Hepatocyte (in vitro differentiated cells): ENCODE results near the gene KIAA0513. TPM values are rescaled to one million over a fixed set of nuclear protein-coding genes. Genes with fewer than 3 reads are reported as not detected.

Experiments
- DNase-seq: peaks from one replicate; pipeline ENCODE4 v3.0.0-alpha.2; 2016; ENCODE audit warnings: low spot score
- H2AFZ ChIP-seq: fragments of 200-600 bp; sonication (generic); 2 replicates; pipeline ENCODE4 v1.6.0; 2016; ENCODE audit warnings: antibody characterized with exemption, mild to moderate bottlenecking
- H3K27ac ChIP-seq: fragments of 200-600 bp; sonication (generic); 2 replicates; pipeline ENCODE4 v1.5.1; 2016; ENCODE audit warnings: mild to moderate bottlenecking
- H3K27me3 ChIP-seq: fragments of 200-600 bp; sonication (generic); 2 replicates; pipeline ENCODE4 v1.6.1; 2016
- H3K36me3 ChIP-seq: fragments of 200-600 bp; sonication (generic); replicated peaks from 2 replicates; pipeline ENCODE4 v1.5.1; 2016; ENCODE audit warnings: low read depth; ENCODE audit not compliant: insufficient read depth
- H3K4me1 ChIP-seq: fragments of 200-600 bp; sonication (generic); 2 replicates; pipeline ENCODE4 v1.5.1; 2016; ENCODE audit warnings: mild to moderate bottlenecking, moderate library complexity; ENCODE audit not compliant: insufficient read depth
- H3K4me2 ChIP-seq: fragments of 200-600 bp; sonication (generic); 2 replicates; pipeline ENCODE4 v1.6.0; 2016
- H3K4me3 ChIP-seq: fragments of 200-600 bp; sonication (generic); 2 replicates; pipeline ENCODE4 v1.5.1; 2016; ENCODE audit warnings: mild to moderate bottlenecking
- H3K79me2 ChIP-seq: fragments of 200-600 bp; sonication (generic); 2 replicates; pipeline ENCODE4 v1.6.0; 2017; ENCODE audit warnings: mild to moderate bottlenecking
- H3K9me2 ChIP-seq: fragments of 200-600 bp; sonication (generic); replicated peaks from 2 replicates; pipeline ENCODE4 v1.6.0; 2017; ENCODE audit warnings: mild to moderate bottlenecking; ENCODE audit not compliant: insufficient read depth
- H3K9me3 ChIP-seq: fragments of 200-600 bp; sonication (generic); 2 replicates; pipeline ENCODE4 v1.5.1; 2016; ENCODE audit warnings: low read depth, mild to moderate bottlenecking
- H4K20me1 ChIP-seq: fragments of 200-600 bp; sonication (generic); 2 replicates; pipeline ENCODE4 v1.6.0; 2016; ENCODE audit warnings: mild to moderate bottlenecking; ENCODE audit not compliant: insufficient read depth, poor library complexity, severe bottlenecking
- EZH2 ChIP-seq: fragments of 200-600 bp; sonication (generic); IDR thresholded peaks from 2 replicates; pipeline ENCODE4 v1.6.1; 2016; ENCODE audit warnings: antibody characterized with exemption, mild to moderate bottlenecking, borderline replicate concordance
- EZH2phosphoT487 ChIP-seq: fragments of 200-600 bp; sonication (generic); IDR thresholded peaks from one replicate; pipeline ENCODE4 v1.6.1; 2018; ENCODE audit warnings: antibody characterized with exemption, mild to moderate bottlenecking, low read depth, moderate library complexity; ENCODE audit not compliant: unreplicated experiment, severe bottlenecking
- WGBS: methylation state at CpG from one replicate; pipeline ENCODE4 v1.1.6; 2016; ENCODE audit warnings: low lambda C conversion rate; ENCODE audit errors: missing lambda C conversion rate; 5-methylcytosine and 5-hydroxymethylcytosine counted together
- polyA plus RNA-seq: library from polyadenylated mRNA; unstranded; fragments of >200 nt; fragmentation: Nextera tagmentation; extraction: Ambion mirVana; gene quantifications from 2 replicates; pipeline ENCODE4 v1.2.1, GENCODE V29; 2016
- total RNA-seq: library from RNA; depleted of rRNA; stranded (reverse); fragments of >200 nt; gene quantifications from 2 replicates; pipeline ENCODE4 v1.2.3, GENCODE V29; 2014
- TF ChIP-seq, protein P1 (sequence below): fragments of 200-600 bp; sonication (generic); IDR thresholded peaks from 2 replicates; pipeline ENCODE4 v1.5.1; 2016; ENCODE audit warnings: antibody characterized with exemption, mild to moderate bottlenecking; ENCODE audit not compliant: poor library complexity

KIAA0513 gene
- total and polyA plus RNA-seq, 2 experiments from 2014 or later, result 10.1 to 14.9 TPM

GRCh38 chr16:85007496-85008214, 19.9 kb upstream of the KIAA0513 start:
- TF ChIP-seq EZH2phosphoT487 (no peak), EZH2 (no peak)
- TF ChIP-seq, protein P1, sequence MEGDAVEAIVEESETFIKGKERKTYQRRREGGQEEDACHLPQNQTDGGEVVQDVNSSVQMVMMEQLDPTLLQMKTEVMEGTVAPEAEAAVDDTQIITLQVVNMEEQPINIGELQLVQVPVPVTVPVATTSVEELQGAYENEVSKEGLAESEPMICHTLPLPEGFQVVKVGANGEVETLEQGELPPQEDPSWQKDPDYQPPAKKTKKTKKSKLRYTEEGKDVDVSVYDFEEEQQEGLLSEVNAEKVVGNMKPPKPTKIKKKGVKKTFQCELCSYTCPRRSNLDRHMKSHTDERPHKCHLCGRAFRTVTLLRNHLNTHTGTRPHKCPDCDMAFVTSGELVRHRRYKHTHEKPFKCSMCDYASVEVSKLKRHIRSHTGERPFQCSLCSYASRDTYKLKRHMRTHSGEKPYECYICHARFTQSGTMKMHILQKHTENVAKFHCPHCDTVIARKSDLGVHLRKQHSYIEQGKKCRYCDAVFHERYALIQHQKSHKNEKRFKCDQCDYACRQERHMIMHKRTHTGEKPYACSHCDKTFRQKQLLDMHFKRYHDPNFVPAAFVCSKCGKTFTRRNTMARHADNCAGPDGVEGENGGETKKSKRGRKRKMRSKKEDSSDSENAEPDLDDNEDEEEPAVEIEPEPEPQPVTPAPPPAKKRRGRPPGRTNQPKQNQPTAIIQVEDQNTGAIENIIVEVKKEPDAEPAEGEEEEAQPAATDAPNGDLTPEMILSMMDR, result no peak
- WGBS, result 97% methylated on average over 7 of the region's 7 CpGs
- DNase-seq, result no peak
- Histone ChIP-seq H3K4me3 (no peak overlapping the region), H3K4me1 (peaks cover 58% of the 10 kb centered on the region), H3K9me2 (no peaks in the 10 kb centered on the region), H3K4me2 (no peak overlapping the region), H3K27me3 (no peaks in the 10 kb centered on the region), H3K79me2 (peaks cover 89% of the 10 kb centered on the region), H3K9me3 (no peaks in the 10 kb centered on the region), H2AFZ (no peak overlapping the region), H4K20me1 (peaks cover 18% of the 10 kb centered on the region), H3K27ac (no peak overlapping the region), H3K36me3 (no peaks in the 10 kb centered on the region)

DNA sequence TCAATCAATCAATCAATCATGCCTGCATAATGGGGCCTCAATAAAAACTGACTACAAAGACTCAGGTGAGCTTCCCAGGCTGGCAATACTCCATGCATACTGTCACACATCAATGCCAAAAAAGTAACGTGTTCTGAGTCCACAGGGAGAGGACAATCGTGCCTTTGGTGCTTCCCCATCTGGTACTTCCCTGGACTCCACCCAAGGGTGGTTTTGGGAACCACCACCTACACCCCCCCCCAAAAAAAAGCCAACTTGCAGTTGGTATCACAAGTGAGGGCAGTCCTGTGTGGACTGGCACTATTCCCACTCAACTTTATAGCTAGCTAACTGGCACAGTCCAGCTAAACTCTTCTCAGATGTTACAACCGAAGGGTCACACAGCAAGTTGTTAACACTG, 19.3 kb upstream of the KIAA0513 start:
- Histone ChIP-seq H3K79me2 (peaks cover 83% of the 10 kb centered on the region), H3K27ac (no peak overlapping the region), H3K36me3 (no peaks in the 10 kb centered on the region), H3K9me3 (no peaks in the 10 kb centered on the region), H3K4me1 (peaks cover 52% of the 10 kb centered on the region), H3K4me2 (no peak overlapping the region), H2AFZ (no peak overlapping the region), H4K20me1 (peaks cover 18% of the 10 kb centered on the region), H3K9me2 (no peaks in the 10 kb centered on the region), H3K27me3 (no peaks in the 10 kb centered on the region), H3K4me3 (no peak overlapping the region)
- TF ChIP-seq, protein P1, result no peak
- TF ChIP-seq EZH2 (no peak), EZH2phosphoT487 (no peak)
- WGBS, result 94% methylated on average over 3 of the region's 3 CpGs
- DNase-seq, result no peak

- Histone ChIP-seq H2AFZ (no peak overlapping the region), H3K4me3 (peak overlapping the region; percentile 93), H3K36me3 (no peaks in the 10 kb centered on the region), H4K20me1 (peaks cover 18% of the 10 kb centered on the region), H3K9me3 (no peaks in the 10 kb centered on the region), H3K27me3 (no peaks in the 10 kb centered on the region), H3K27ac (peak overlapping the region; percentile 100), H3K4me2 (peak overlapping the region; percentile 89), H3K9me2 (no peaks in the 10 kb centered on the region), H3K79me2 (peaks cover 61% of the 10 kb centered on the region), H3K4me1 (peaks cover 39% of the 10 kb centered on the region)
- no peak for DNase-seq
- 41% methylated on average over 9 of the region's 9 CpGs for WGBS
- TF ChIP-seq EZH2 (no peak), EZH2phosphoT487 (no peak)
- TF ChIP-seq, protein P1, result no peak
Measured at GRCh38 chr16:85010446-85010930, 17.1 kb upstream of the KIAA0513 start.
